Osteoblast (primary cell): ENCODE data around the gene GRM1. TPM values are rescaled to one million over a fixed set of nuclear protein-coding genes. Genes with fewer than 3 reads are reported as not detected.

Experiments
- DNase-seq: peaks from one replicate; pipeline ENCODE4 v3.0.0; 2011; ENCODE audit warnings: low spot score, mixed read lengths; ENCODE audit not compliant: insufficient read length; ENCODE audit errors: missing footprints
- H2AFZ ChIP-seq: 2 replicates; pipeline ENCODE4 v1.6.0; 2011; ENCODE audit warnings: mild to moderate bottlenecking, low read length
- H3K27ac ChIP-seq: 2 replicates; pipeline ENCODE4 v1.5.1; 2011; ENCODE audit warnings: mild to moderate bottlenecking, low read depth, low read length, moderate library complexity
- H3K27me3 ChIP-seq: 2 replicates; pipeline ENCODE4 v1.6.0; 2012; ENCODE audit warnings: mild to moderate bottlenecking, control low read depth, inconsistent platforms, low read length, moderate library complexity; ENCODE audit not compliant: insufficient read depth
- H3K36me3 ChIP-seq: 2 replicates; pipeline ENCODE4 v1.5.1; 2011; ENCODE audit warnings: mild to moderate bottlenecking, low read length, control low read depth, moderate library complexity; ENCODE audit not compliant: insufficient read depth
- H3K4me1 ChIP-seq: 2 replicates; pipeline ENCODE4 v1.5.1; 2011; ENCODE audit warnings: mild to moderate bottlenecking, low read length, control low read depth, moderate library complexity; ENCODE audit not compliant: insufficient read depth
- H3K4me2 ChIP-seq: 2 replicates; pipeline ENCODE4 v1.6.0; 2011; ENCODE audit warnings: mild to moderate bottlenecking, low read length; ENCODE audit not compliant: insufficient read depth
- H3K4me3 ChIP-seq: fragments of 200-600 bp; sonication (generic); 3 replicates; pipeline ENCODE4 v1.5.1; 2012; ENCODE audit warnings: mild to moderate bottlenecking, low read length, inconsistent platforms; ENCODE audit not compliant: insufficient read depth
- H3K79me2 ChIP-seq: 2 replicates; pipeline ENCODE4 v1.6.0; 2012; ENCODE audit warnings: mild to moderate bottlenecking, low read length, control low read depth, inconsistent platforms; ENCODE audit not compliant: insufficient read depth
- H3K9me3 ChIP-seq: 2 replicates; pipeline ENCODE4 v1.5.1; 2011; ENCODE audit warnings: low read depth, low read length, control low read depth
- H4K20me1 ChIP-seq: 2 replicates; pipeline ENCODE4 v1.6.0; 2012; ENCODE audit warnings: mild to moderate bottlenecking, low read length, control low read depth; ENCODE audit not compliant: insufficient read depth
- CTCF ChIP-seq: IDR thresholded peaks from 2 replicates; pipeline ENCODE4 v1.5.1; 2011; ENCODE audit warnings: mild to moderate bottlenecking, low read depth, low read length, moderate library complexity; ENCODE audit errors: extremely low read depth
- total RNA-seq: library from RNA; depleted of rRNA; stranded (reverse); fragments of >200 nt; gene quantifications from 2 replicates; pipeline ENCODE4 v1.2.3, GENCODE V29; 2012

GRM1 gene
- total RNA-seq, 1 donor, result under 0.01 TPM

- H3K4me3 ChIP-seq, result no peak overlapping the region
- H3K27me3 ChIP-seq, result no peaks in the 10 kb centered on the region
- no peaks in the 10 kb centered on the region for H3K79me2 ChIP-seq
- TF ChIP-seq CTCF, result no peak
- DNase-seq, result no peak
- no peaks in the 10 kb centered on the region for H3K36me3 ChIP-seq
- H3K27ac ChIP-seq, result no peak overlapping the region
- H3K4me1 ChIP-seq, result no peaks in the 10 kb centered on the region
- no peak overlapping the region for H2AFZ ChIP-seq
- H3K4me2 ChIP-seq, result no peak overlapping the region
- H3K9me3 ChIP-seq, result no peaks in the 10 kb centered on the region
- no peaks in the 10 kb centered on the region for H4K20me1 ChIP-seq
Measured at GRCh38 chr6:146246028-146246427, 217.2 kb downstream of the GRM1 start.

- Histone ChIP-seq H2AFZ (no peak overlapping the region), H3K4me1 (no peaks in the 10 kb centered on the region), H3K36me3 (no peaks in the 10 kb centered on the region), H3K4me2 (no peak overlapping the region), H3K4me3 (no peak overlapping the region), H3K27ac (no peak overlapping the region), H4K20me1 (no peaks in the 10 kb centered on the region), H3K27me3 (no peaks in the 10 kb centered on the region), H3K79me2 (no peaks in the 10 kb centered on the region), H3K9me3 (no peaks in the 10 kb centered on the region)
- TF ChIP-seq CTCF, result no peak
- DNase-seq, result no peak
Measured at GRCh38 chr6:146253691-146254090, 224.8 kb downstream of the GRM1 start.

- no peaks in the 10 kb centered on the region for H3K9me3 ChIP-seq
- H2AFZ ChIP-seq, result no peak overlapping the region
- H3K4me1 ChIP-seq, result no peaks in the 10 kb centered on the region
- no peaks in the 10 kb centered on the region for H4K20me1 ChIP-seq
- no peak overlapping the region for H3K27ac ChIP-seq
- no peaks in the 10 kb centered on the region for H3K36me3 ChIP-seq
- no peaks in the 10 kb centered on the region for H3K79me2 ChIP-seq
- no peak for DNase-seq
- TF ChIP-seq CTCF, result no peak
- no peak overlapping the region for H3K4me3 ChIP-seq
- no peak overlapping the region for H3K4me2 ChIP-seq
- H3K27me3 ChIP-seq, result no peaks in the 10 kb centered on the region
Measured at GRCh38 chr6:146258206-146258605, 229.3 kb downstream of the GRM1 start.

- no peaks in the 10 kb centered on the region for H3K79me2 ChIP-seq
- no peak for TF ChIP-seq CTCF
- no peak overlapping the region for H3K4me2 ChIP-seq
- H3K9me3 ChIP-seq, result no peaks in the 10 kb centered on the region
- no peak overlapping the region for H3K27ac ChIP-seq
- H3K27me3 ChIP-seq, result no peaks in the 10 kb centered on the region
- no peak overlapping the region for H2AFZ ChIP-seq
- no peaks in the 10 kb centered on the region for H4K20me1 ChIP-seq
- no peak for DNase-seq
- no peaks in the 10 kb centered on the region for H3K36me3 ChIP-seq
- no peaks in the 10 kb centered on the region for H3K4me1 ChIP-seq
- H3K4me3 ChIP-seq, result no peak overlapping the region
Measured at GRCh38 chr6:146260886-146261285, 232.0 kb downstream of the GRM1 start.
